Liver (tissue), 9 donors: Measurements from ENCODE around the gene GPR61. TPM values are rescaled to one million over a fixed set of nuclear protein-coding genes. Genes with fewer than 3 reads are reported as not detected.

Experiments
- DNase-seq: peaks from one replicate; pipeline ENCODE4 v3.0.0-alpha.2; 2017; ENCODE audit warnings: low spot score
- H3K27ac ChIP-seq, 2 donors: one replicate each; pipeline ENCODE4 v1.7.0; 2013; ENCODE audit warnings: inconsistent platforms in 2 of 2, low read length in 2 of 2, control low read depth in 1 of 2, low read depth in 1 of 2, mild to moderate bottlenecking in 1 of 2
- H3K27me3 ChIP-seq, 4 donors: one replicate each; pipeline versions ENCODE4 v1.6.1 to v1.7.0; 2013; ENCODE audit warnings: low read length in 3 of 4, inconsistent platforms in 1 of 4, mild to moderate bottlenecking in 1 of 4, moderate library complexity in 1 of 4; ENCODE audit not compliant: control insufficient read depth in 4 of 4, insufficient read depth in 4 of 4
- H3K36me3 ChIP-seq, 4 donors: one replicate each; pipeline versions ENCODE4 v1.6.1 to v1.7.0; 2013; ENCODE audit warnings: low read length in 3 of 4, mild to moderate bottlenecking in 3 of 4, low read depth in 1 of 4, moderate library complexity in 1 of 4; ENCODE audit not compliant: control insufficient read depth in 4 of 4, insufficient read depth in 3 of 4
- H3K4me1 ChIP-seq, 4 donors: one replicate each; pipeline versions ENCODE4 v1.6.1 to v1.7.0; 2013; ENCODE audit warnings: low read length in 3 of 4, mild to moderate bottlenecking in 3 of 4, moderate library complexity in 1 of 4; ENCODE audit not compliant: control insufficient read depth in 4 of 4, insufficient read depth in 4 of 4
- H3K4me3 ChIP-seq, 3 donors: one replicate each; pipeline versions ENCODE4 v1.6.1 to v1.7.0; 2013; ENCODE audit warnings: low read length in 3 of 3, control low read depth in 1 of 3, low read depth in 1 of 3, mild to moderate bottlenecking in 1 of 3
- H3K9ac ChIP-seq, 2 donors: one replicate each; pipeline ENCODE4 v1.7.0; 2013; ENCODE audit warnings: low read length in 2 of 2, mild to moderate bottlenecking in 2 of 2, moderate library complexity in 2 of 2, control low read depth in 1 of 2, low read depth in 1 of 2
- H3K9me3 ChIP-seq, 4 donors: one replicate each; pipeline versions ENCODE4 v1.6.1 to v1.7.0; 2013; ENCODE audit warnings: low read length in 3 of 4; ENCODE audit not compliant: control insufficient read depth in 4 of 4
- EGR1 ChIP-seq, 2 donors: IDR thresholded peaks; 2 replicates each; pipeline ENCODE4 v1.6.1; 2016 to 2018; ENCODE audit warnings: antibody characterized with exemption in 2 of 2, low read depth in 2 of 2
- FOXA1 ChIP-seq: IDR thresholded peaks from 2 replicates; pipeline ENCODE4 v1.6.1; 2016; ENCODE audit warnings: antibody characterized with exemption
- FOXA2 ChIP-seq: IDR thresholded peaks from 2 replicates; pipeline ENCODE4 v1.6.1; 2016; ENCODE audit warnings: antibody characterized with exemption
- GABPA ChIP-seq, 2 donors: IDR thresholded peaks in 1 of 2; conservative IDR thresholded peaks in 1 of 2; 2 replicates each; pipeline ENCODE4 v1.6.1; 2016; ENCODE audit warnings: antibody characterized with exemption in 2 of 2, mild to moderate bottlenecking in 1 of 2, moderate library complexity in 1 of 2
- HNF4A ChIP-seq, 2 donors: conservative IDR thresholded peaks; 2 replicates each; pipeline ENCODE4 v1.6.1; 2016; ENCODE audit warnings: antibody characterized with exemption in 2 of 2, mild to moderate bottlenecking in 2 of 2
- HNF4G ChIP-seq: IDR thresholded peaks from 2 replicates; pipeline ENCODE4 v1.6.1; 2016; ENCODE audit warnings: antibody characterized with exemption
- JUND ChIP-seq, 2 donors: IDR thresholded peaks; 2 replicates each; pipeline ENCODE4 v1.6.1; 2016; ENCODE audit warnings: antibody characterized with exemption in 2 of 2
- NR2F2 ChIP-seq: IDR thresholded peaks from 2 replicates; pipeline ENCODE4 v1.6.1; 2016; ENCODE audit warnings: antibody characterized with exemption
- RAD21 ChIP-seq, 2 donors: IDR thresholded peaks; 2 replicates each; pipeline ENCODE4 v1.6.1; 2016; ENCODE audit warnings: antibody characterized with exemption in 2 of 2, mild to moderate bottlenecking in 2 of 2
- RXRA ChIP-seq, 2 donors: IDR thresholded peaks; 2 replicates each; pipeline ENCODE4 v1.6.1; 2017 to 2018; ENCODE audit warnings: antibody characterized with exemption in 2 of 2, mild to moderate bottlenecking in 1 of 2
- SP1 ChIP-seq: IDR thresholded peaks from 2 replicates; pipeline ENCODE4 v1.6.1; 2018; ENCODE audit warnings: antibody characterized with exemption, mild to moderate bottlenecking
- TAF1 ChIP-seq: conservative IDR thresholded peaks from 2 replicates; pipeline ENCODE4 v1.6.1; 2016; ENCODE audit warnings: antibody characterized with exemption, mild to moderate bottlenecking
- YY1 ChIP-seq: IDR thresholded peaks from 2 replicates; pipeline ENCODE4 v1.6.1; 2016; ENCODE audit warnings: antibody characterized with exemption, mild to moderate bottlenecking
- WGBS: extraction: QIAGEN DNeasy Blood & Tissue Kit; methylation state at CpG from one replicate; pipeline ENCODE4 v1.1.7; 2013; 5-methylcytosine and 5-hydroxymethylcytosine counted together
- polyA plus RNA-seq, 2 donors: library from polyadenylated mRNA; stranded (reverse) in 1 of 2; unstranded in 1 of 2; fragments of 200-250 nt in 1 of 2; fragments of >200 nt in 1 of 2; fragmentation: Nextera tagmentation in 1 of 2; extraction: Ambion mirVana in 1 of 2; gene quantifications; one replicate each; pipeline versions ENCODE4 v1.2.1 to v1.2.3, GENCODE V29; 2013 to 2015
- total RNA-seq, 2 donors: library from RNA; depleted of rRNA; stranded (reverse); fragments of >200 nt; gene quantifications; one replicate each; pipeline ENCODE4 v1.2.3, GENCODE V29; 2014
- TF ChIP-seq, protein P1 (sequence below): IDR thresholded peaks from 2 replicates; pipeline ENCODE4 v1.6.1; 2016; ENCODE audit warnings: antibody characterized with exemption
- TF ChIP-seq, protein P2 (sequence below): IDR thresholded peaks from 2 replicates; pipeline ENCODE4 v1.6.1; 2016; ENCODE audit warnings: antibody characterized with exemption
- TF ChIP-seq, protein P3 (sequence below): fragments of 150-350 bp; IDR thresholded peaks from 2 replicates; pipeline ENCODE4 v1.5.1; 2017; ENCODE audit warnings: improper control_type of control experiment, low read depth, low read length; ENCODE audit not compliant: missing input control
- TF ChIP-seq, protein P4 (sequence below): IDR thresholded peaks from 2 replicates; pipeline ENCODE4 v1.6.1; 2016; ENCODE audit warnings: antibody characterized with exemption, mild to moderate bottlenecking
- TF ChIP-seq, protein P5 (sequence below): IDR thresholded peaks from 2 replicates; pipeline ENCODE4 v1.6.1; 2016; ENCODE audit warnings: antibody characterized with exemption
- donor health status: healthy.
- donor health status: healthy.
- donor health status: healthy.
- donor health status: healthy.
- donor health status: healthy.

The GPR61 gene
- total and polyA plus RNA-seq, 4 donors = 0.32 TPM; not detected in 3

DNA sequence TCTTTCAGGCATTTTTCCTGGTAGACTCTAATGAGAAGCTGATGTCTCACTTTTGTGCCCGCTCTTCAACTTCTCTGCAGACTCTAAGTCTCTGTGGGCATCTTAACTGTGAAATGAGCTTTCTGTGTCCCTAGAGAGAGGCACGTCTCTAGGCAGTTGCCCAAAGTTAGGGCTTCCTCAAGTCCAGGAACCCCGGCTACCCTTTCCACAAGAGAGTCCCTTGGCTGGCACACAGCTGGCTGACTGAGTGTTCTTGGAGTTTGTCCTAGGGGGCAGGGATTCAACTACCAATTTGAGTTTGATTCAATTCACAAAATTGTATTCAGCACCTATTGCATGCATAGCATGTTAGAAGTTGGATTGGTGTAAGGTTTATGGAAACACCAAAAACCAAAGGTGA, 1.4 kb downstream of the GPR61 start:
- no peak for TF ChIP-seq FOXA2
- TF ChIP-seq, protein P1, sequence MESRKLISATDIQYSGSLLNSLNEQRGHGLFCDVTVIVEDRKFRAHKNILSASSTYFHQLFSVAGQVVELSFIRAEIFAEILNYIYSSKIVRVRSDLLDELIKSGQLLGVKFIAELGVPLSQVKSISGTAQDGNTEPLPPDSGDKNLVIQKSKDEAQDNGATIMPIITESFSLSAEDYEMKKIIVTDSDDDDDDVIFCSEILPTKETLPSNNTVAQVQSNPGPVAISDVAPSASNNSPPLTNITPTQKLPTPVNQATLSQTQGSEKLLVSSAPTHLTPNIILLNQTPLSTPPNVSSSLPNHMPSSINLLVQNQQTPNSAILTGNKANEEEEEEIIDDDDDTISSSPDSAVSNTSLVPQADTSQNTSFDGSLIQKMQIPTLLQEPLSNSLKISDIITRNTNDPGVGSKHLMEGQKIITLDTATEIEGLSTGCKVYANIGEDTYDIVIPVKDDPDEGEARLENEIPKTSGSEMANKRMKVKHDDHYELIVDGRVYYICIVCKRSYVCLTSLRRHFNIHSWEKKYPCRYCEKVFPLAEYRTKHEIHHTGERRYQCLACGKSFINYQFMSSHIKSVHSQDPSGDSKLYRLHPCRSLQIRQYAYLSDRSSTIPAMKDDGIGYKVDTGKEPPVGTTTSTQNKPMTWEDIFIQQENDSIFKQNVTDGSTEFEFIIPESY = no peak
- TF ChIP-seq GABPA (IDR thresholded peaks at IDR 0.05 in 1 of 2, conservative IDR thresholded peaks at IDR 0.05 in 1 of 2) = no peak
- TF ChIP-seq HNF4G = no peak
- no peak for TF ChIP-seq NR2F2
- TF ChIP-seq, protein P2, sequence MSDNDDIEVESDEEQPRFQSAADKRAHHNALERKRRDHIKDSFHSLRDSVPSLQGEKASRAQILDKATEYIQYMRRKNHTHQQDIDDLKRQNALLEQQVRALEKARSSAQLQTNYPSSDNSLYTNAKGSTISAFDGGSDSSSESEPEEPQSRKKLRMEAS = no peak
- no peak for TF ChIP-seq EGR1 (IDR thresholded peaks at IDR 0.05; ENCODE audit: low read depth in 2 of 2)
- no peak for TF ChIP-seq FOXA1
- TF ChIP-seq RXRA (IDR thresholded peaks at IDR 0.05) = no peak
- TF ChIP-seq, protein P3, sequence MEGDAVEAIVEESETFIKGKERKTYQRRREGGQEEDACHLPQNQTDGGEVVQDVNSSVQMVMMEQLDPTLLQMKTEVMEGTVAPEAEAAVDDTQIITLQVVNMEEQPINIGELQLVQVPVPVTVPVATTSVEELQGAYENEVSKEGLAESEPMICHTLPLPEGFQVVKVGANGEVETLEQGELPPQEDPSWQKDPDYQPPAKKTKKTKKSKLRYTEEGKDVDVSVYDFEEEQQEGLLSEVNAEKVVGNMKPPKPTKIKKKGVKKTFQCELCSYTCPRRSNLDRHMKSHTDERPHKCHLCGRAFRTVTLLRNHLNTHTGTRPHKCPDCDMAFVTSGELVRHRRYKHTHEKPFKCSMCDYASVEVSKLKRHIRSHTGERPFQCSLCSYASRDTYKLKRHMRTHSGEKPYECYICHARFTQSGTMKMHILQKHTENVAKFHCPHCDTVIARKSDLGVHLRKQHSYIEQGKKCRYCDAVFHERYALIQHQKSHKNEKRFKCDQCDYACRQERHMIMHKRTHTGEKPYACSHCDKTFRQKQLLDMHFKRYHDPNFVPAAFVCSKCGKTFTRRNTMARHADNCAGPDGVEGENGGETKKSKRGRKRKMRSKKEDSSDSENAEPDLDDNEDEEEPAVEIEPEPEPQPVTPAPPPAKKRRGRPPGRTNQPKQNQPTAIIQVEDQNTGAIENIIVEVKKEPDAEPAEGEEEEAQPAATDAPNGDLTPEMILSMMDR = no peak
- TF ChIP-seq HNF4A (conservative IDR thresholded peaks at IDR 0.05) = no peak
- no peak for TF ChIP-seq RAD21 (IDR thresholded peaks at IDR 0.05)
- TF ChIP-seq, protein P4, sequence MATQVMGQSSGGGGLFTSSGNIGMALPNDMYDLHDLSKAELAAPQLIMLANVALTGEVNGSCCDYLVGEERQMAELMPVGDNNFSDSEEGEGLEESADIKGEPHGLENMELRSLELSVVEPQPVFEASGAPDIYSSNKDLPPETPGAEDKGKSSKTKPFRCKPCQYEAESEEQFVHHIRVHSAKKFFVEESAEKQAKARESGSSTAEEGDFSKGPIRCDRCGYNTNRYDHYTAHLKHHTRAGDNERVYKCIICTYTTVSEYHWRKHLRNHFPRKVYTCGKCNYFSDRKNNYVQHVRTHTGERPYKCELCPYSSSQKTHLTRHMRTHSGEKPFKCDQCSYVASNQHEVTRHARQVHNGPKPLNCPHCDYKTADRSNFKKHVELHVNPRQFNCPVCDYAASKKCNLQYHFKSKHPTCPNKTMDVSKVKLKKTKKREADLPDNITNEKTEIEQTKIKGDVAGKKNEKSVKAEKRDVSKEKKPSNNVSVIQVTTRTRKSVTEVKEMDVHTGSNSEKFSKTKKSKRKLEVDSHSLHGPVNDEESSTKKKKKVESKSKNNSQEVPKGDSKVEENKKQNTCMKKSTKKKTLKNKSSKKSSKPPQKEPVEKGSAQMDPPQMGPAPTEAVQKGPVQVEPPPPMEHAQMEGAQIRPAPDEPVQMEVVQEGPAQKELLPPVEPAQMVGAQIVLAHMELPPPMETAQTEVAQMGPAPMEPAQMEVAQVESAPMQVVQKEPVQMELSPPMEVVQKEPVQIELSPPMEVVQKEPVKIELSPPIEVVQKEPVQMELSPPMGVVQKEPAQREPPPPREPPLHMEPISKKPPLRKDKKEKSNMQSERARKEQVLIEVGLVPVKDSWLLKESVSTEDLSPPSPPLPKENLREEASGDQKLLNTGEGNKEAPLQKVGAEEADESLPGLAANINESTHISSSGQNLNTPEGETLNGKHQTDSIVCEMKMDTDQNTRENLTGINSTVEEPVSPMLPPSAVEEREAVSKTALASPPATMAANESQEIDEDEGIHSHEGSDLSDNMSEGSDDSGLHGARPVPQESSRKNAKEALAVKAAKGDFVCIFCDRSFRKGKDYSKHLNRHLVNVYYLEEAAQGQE = no peak
- TF ChIP-seq, protein P5, sequence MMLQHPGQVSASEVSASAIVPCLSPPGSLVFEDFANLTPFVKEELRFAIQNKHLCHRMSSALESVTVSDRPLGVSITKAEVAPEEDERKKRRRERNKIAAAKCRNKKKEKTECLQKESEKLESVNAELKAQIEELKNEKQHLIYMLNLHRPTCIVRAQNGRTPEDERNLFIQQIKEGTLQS = no peak
- no peak for TF ChIP-seq TAF1
- no peak for TF ChIP-seq YY1
- TF ChIP-seq JUND (IDR thresholded peaks at IDR 0.05) = no peak
- TF ChIP-seq SP1 = no peak
- peaks cover 0 to 12% (median 10%) of the 10 kb centered on the region in 4 donors for H3K4me1 ChIP-seq
- H3K27ac ChIP-seq = no peak overlapping the region
- no peak overlapping the region for H3K9ac ChIP-seq
- H3K27me3 ChIP-seq = no peaks in the 10 kb centered on the region
- DNase-seq = no peak
- H3K9me3 ChIP-seq = no peaks in the 10 kb centered on the region
- H3K4me3 ChIP-seq = no peak overlapping the region
- no peaks in the 10 kb centered on the region for H3K36me3 ChIP-seq
- 63% methylated on average over 3 of the region's 3 CpGs for WGBS
